NCI-H1048 (cell line): ENCODE data around the gene RPL39L.
"Not testable (repeated sequence)": the region's sequence is repeated elsewhere in the genome, so short reads cannot be mapped to it uniquely, and the experiment has no call there.

ENCODE experiments used
- DNase-seq: peaks from one replicate; lab custom pipeline; 2025; lab: John Stamatoyannopoulos, UW

The RPL39L gene

GRCh38 chr3:187136936-187137335 is 2.4 kb downstream of the RPL39L start:
- DNase-seq, result no peak

GRCh38 chr3:187136337-187136736 is 3.0 kb downstream of the RPL39L start:
- DNase-seq, result no peak

- DNase-seq, result not testable (repeated sequence)
Observed at GRCh38 chr3:187135172-187135690, 4.1 kb downstream of the RPL39L start.

GRCh38 chr3:187133181-187133580 is 6.1 kb downstream of the RPL39L start:
- not testable (repeated sequence) for DNase-seq

- no peak for DNase-seq
Observed at GRCh38 chr3:187132666-187133065, 6.6 kb downstream of the RPL39L start.

GRCh38 chr3:187131981-187132380 is 7.3 kb downstream of the RPL39L start:
- no peak for DNase-seq

- no peak for DNase-seq
Observed at GRCh38 chr3:187130346-187131066, 8.8 kb downstream of the RPL39L start.

GRCh38 chr3:187125319-187126031 is 13.8 kb downstream of the RPL39L start:
- no peak for DNase-seq

GRCh38 chr3:187122261-187122660 is 17.0 kb downstream of the RPL39L start:
- no peak for DNase-seq

- DNase-seq, result no peak
Observed at GRCh38 chr3:187120326-187120725, 19.0 kb downstream of the RPL39L start.

GRCh38 chr3:187114511-187114910 is 24.8 kb downstream of the RPL39L start:
- DNase-seq, result no peak

- no peak for DNase-seq
Observed at GRCh38 chr3:187112934-187113793, 26.1 kb downstream of the RPL39L start.

GRCh38 chr3:187110156-187110555 is 29.1 kb downstream of the RPL39L start:
- DNase-seq, result no peak

- DNase-seq, result no peak
Observed at GRCh38 chr3:187107989-187108388, 31.3 kb downstream of the RPL39L start.

GRCh38 chr3:187105700-187106099 is 33.6 kb downstream of the RPL39L start:
- no peak for DNase-seq

- DNase-seq, result no peak
Observed at GRCh38 chr3:187104933-187105332, 34.4 kb downstream of the RPL39L start.

GRCh38 chr3:187104342-187104741 is 35.0 kb downstream of the RPL39L start:
- no peak for DNase-seq

GRCh38 chr3:187103251-187103650 is 36.0 kb downstream of the RPL39L start:
- no peak for DNase-seq

GRCh38 chr3:187102073-187102634 is 37.1 kb downstream of the RPL39L start:
- no peak for DNase-seq

GRCh38 chr3:187101184-187102072 is 37.9 kb downstream of the RPL39L start:
- no peak for DNase-seq

GRCh38 chr3:187098923-187099512 is 40.3 kb downstream of the RPL39L start:
- no peak for DNase-seq
